ENCODE data around the gene RALGAPA1. TPM values are rescaled to one million over a fixed set of nuclear protein-coding genes. Genes with fewer than 3 reads are reported as not detected.

RALGAPA1 gene
- total RNA-seq, 1 donor from 2014 or later: 61.0 TPM

GRCh38 chr14:35809597-35809996, 502 bp upstream of the RALGAPA1 start:
- no peak for DNase-seq
- peaks cover 10% of the 10 kb centered on the region for H3K4me1 Mint-ChIP-seq (ENCODE audit: low read depth, unreplicated experiment)
- peaks cover 5% of the 10 kb centered on the region for H3K9me3 Mint-ChIP-seq (ENCODE audit: unreplicated experiment)
- TF ChIP-seq CTCF (IDR thresholded peaks at IDR 0.05; ENCODE audit: partially characterized antibody, unreplicated experiment): no peak
- H3K4me3 Mint-ChIP-seq (ENCODE audit: unreplicated experiment): peak overlapping the region; percentile 78
- H3K27ac Mint-ChIP-seq (ENCODE audit: unreplicated experiment): peak overlapping the region; percentile 54
- H3K27me3 Mint-ChIP-seq (ENCODE audit: unreplicated experiment): peaks cover 5% of the 10 kb centered on the region
- no peaks in the 10 kb centered on the region for H3K36me3 Mint-ChIP-seq (ENCODE audit: unreplicated experiment)

DNA sequence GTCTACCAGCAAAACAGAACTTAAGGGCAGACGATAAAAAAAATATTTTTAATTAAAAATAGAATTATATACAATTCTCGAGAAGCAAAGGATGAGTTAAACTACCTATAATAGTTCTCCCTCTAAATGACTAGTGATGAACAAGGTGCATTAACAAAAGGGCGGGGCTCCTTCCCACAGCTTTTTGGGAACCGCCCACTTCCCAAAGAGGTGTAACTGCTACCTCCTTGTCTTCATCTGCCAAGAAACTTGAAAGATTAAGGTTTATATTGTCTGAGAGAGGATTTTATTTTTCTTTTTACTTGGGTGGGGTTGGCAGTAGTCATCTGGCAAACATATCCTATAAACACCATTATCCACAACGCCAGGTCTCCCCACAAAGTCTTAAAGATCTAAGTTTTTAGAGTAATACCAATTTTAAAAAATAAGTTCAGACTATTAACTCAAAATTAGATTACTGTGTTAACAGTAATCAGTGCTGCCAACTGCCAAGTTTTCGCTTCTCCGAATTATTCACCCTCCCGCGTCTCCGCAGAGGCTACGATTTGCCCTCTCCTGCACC, 938 bp downstream of the RALGAPA1 start:
- Mint-ChIP-seq H3K27me3 (ENCODE audit: unreplicated experiment) (peaks cover 5% of the 10 kb centered on the region), H3K27ac (ENCODE audit: unreplicated experiment) (peak overlapping the region; percentile 82), H3K9me3 (ENCODE audit: unreplicated experiment) (peaks cover 5% of the 10 kb centered on the region), H3K4me3 (ENCODE audit: unreplicated experiment) (peak overlapping the region; percentile 92), H3K36me3 (ENCODE audit: unreplicated experiment) (no peaks in the 10 kb centered on the region), H3K4me1 (ENCODE audit: low read depth, unreplicated experiment) (peaks cover 10% of the 10 kb centered on the region)
- TF ChIP-seq CTCF (IDR thresholded peaks at IDR 0.05; ENCODE audit: partially characterized antibody, unreplicated experiment): no peak
- DNase-seq: no peak

DNA sequence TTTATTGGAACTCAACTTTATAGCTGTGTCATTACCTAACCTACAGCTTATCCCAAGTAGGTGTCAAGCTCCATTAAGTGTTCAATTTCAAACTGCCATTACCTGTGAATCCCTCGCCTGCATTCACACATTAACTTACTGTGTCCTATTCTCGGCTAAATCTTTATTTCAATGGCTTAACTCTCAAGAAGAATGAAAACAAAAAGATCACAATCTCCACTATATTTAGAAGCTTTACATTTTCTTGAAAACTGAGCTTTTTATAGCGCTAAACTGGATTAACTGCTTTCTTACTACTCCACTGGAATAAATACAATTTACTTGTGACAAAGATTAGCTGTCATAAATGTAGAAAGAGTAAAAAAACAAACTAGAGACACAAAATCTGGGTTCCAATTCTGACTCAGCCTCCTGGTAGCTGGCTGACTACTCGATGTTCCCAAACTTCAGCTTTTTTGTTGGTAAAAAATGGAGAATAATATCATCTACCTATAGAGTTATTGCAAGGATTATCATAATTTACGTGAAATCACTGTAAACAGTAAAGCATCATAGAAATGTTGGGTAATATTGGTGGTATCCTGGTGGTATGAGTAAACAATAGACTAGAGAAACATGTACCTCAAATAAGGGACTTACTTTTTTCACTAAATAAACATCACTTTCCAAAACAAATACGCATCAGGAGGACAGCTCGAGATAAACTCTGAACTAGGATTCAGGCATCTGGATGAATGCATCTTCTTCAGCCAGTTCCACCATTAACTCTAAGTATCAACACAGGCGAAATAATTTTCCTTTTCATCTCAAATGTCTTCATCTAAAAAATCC, 1.7 kb downstream of the RALGAPA1 start:
- TF ChIP-seq CTCF (IDR thresholded peaks at IDR 0.05; ENCODE audit: partially characterized antibody, unreplicated experiment): no peak
- Mint-ChIP-seq H3K27me3 (ENCODE audit: unreplicated experiment) (peaks cover 5% of the 10 kb centered on the region), H3K27ac (ENCODE audit: unreplicated experiment) (peak overlapping the region; percentile 45), H3K4me1 (ENCODE audit: low read depth, unreplicated experiment) (peaks cover 10% of the 10 kb centered on the region), H3K4me3 (ENCODE audit: unreplicated experiment) (peak overlapping the region; percentile 83), H3K9me3 (ENCODE audit: unreplicated experiment) (peaks cover 5% of the 10 kb centered on the region), H3K36me3 (ENCODE audit: unreplicated experiment) (no peaks in the 10 kb centered on the region)
- no peak for DNase-seq

GRCh38 chr14:35806006-35806907, 2.8 kb downstream of the RALGAPA1 start:
- Mint-ChIP-seq H3K36me3 (ENCODE audit: unreplicated experiment) (no peaks in the 10 kb centered on the region), H3K27me3 (ENCODE audit: unreplicated experiment) (peaks cover 5% of the 10 kb centered on the region), H3K9me3 (ENCODE audit: unreplicated experiment) (peaks cover 5% of the 10 kb centered on the region), H3K4me1 (ENCODE audit: low read depth, unreplicated experiment) (peaks cover 10% of the 10 kb centered on the region), H3K27ac (ENCODE audit: unreplicated experiment) (no peak overlapping the region), H3K4me3 (ENCODE audit: unreplicated experiment) (no peak overlapping the region)
- DNase-seq: no peak
- no peak for TF ChIP-seq CTCF (IDR thresholded peaks at IDR 0.05; ENCODE audit: partially characterized antibody, unreplicated experiment)
